K562 (cell line): ENCODE measurements around the gene NOP14. TPM values are rescaled to one million over a fixed set of nuclear protein-coding genes. Genes with fewer than 3 reads are reported as not detected.

ENCODE experiments used
- ATAC-seq: fragments of 200-7000 bp; cut with Tn5 transposase; 3 replicates; pipeline ENCODE4 v1.9.1; 2020; ENCODE audit warnings: moderate library complexity
- BruUV-seq: library from RNA; stranded (reverse); fragments of 400-500 nt; replicated peaks from 2 replicates; lab custom pipeline; 2021; lab: Mats Ljungman, UMichigan
- CTCF ChIA-PET: fragments of 300-600 bp; formaldehyde crosslinking; extraction: SDS; loops from one replicate; lab custom pipeline; 2021; ENCODE audit warnings: low intra/inter-chr PET ratio; lab: Yijun Ruan, JAX
- POLR2A ChIA-PET: fragments of 300-600, 350-650 bp; sonication (Branson Sonifier 250); formaldehyde crosslinking; extraction: SDS; loops from one replicate; lab custom pipeline; 2021; ENCODE audit warnings: antibody characterized with exemption, inconsistent platforms; lab: Yijun Ruan, JAX
- DNase-seq, 4 experiments: peaks; one replicate each; pipeline versions ENCODE4 v3.0.0 to v3.0.0-alpha.2; 2011 to 2018; ENCODE audit warnings: low spot score in 3 of 4, mixed read lengths in 3 of 4; ENCODE audit errors: extremely low read depth in 1 of 4
- FAIRE-seq: peaks from 2 replicates; lab custom pipeline; 2011; peaks lifted over from hg19 to GRCh38; lab: Jason Lieb, UNC
- H2AFZ ChIP-seq: 2 replicates; pipeline ENCODE4 v1.6.0; 2011; ENCODE audit warnings: low read depth, low read length, control low read depth, inconsistent platforms
- H3K27ac ChIP-seq: fragments of 200-600 bp; 3 replicates; pipeline ENCODE4 v1.8.0; 2011; ENCODE audit warnings: low read depth, mild to moderate bottlenecking, control low read depth, inconsistent platforms, low read length, moderate library complexity, mixed read lengths; ENCODE audit errors: extremely low read depth
- H3K27me3 ChIP-seq, 2 experiments: fragments of 300-600 bp in 1 of 2; 2 replicates in 1 of 2; 3 replicates in 1 of 2; pipeline versions ENCODE4 v1.6.0 to v1.8.0; 2011; ENCODE audit warnings: inconsistent platforms in 2 of 2, low read length in 2 of 2, mild to moderate bottlenecking in 1 of 2, mixed read lengths in 1 of 2, moderate library complexity in 1 of 2; ENCODE audit not compliant: control insufficient read depth in 2 of 2, insufficient read depth in 2 of 2
- H3K36me3 ChIP-seq: fragments of 300-600 bp; 3 replicates; pipeline ENCODE4 v1.8.0; 2011; ENCODE audit warnings: mild to moderate bottlenecking, low read length, inconsistent platforms; ENCODE audit not compliant: control insufficient read depth, insufficient read depth
- H3K4me1 ChIP-seq, 2 experiments: fragments of 200-600 bp in 1 of 2; replicated peaks in 1 of 2; 2 replicates in 1 of 2; 3 replicates in 1 of 2; pipeline versions ENCODE4 v1.5.1 to v1.8.0; 2011; ENCODE audit warnings: inconsistent platforms in 2 of 2, low read length in 2 of 2, mild to moderate bottlenecking in 1 of 2, mixed read lengths in 1 of 2, moderate library complexity in 1 of 2; ENCODE audit not compliant: control insufficient read depth in 2 of 2, insufficient read depth in 2 of 2
- H3K4me2 ChIP-seq: 2 replicates; pipeline ENCODE4 v1.6.1; 2011; ENCODE audit warnings: low read length, control low read depth, inconsistent platforms, mixed read lengths; ENCODE audit not compliant: insufficient read depth
- H3K4me3 ChIP-seq: fragments of 200-600 bp; sonication (generic), shearing (Covaris generic); 2 replicates; pipeline ENCODE4 v1.5.1; 2016; ENCODE audit warnings: control low read depth, inconsistent platforms
- H3K79me2 ChIP-seq: fragments of 200-600 bp; 3 replicates; pipeline ENCODE4 v1.8.0; 2011; ENCODE audit warnings: low read length, inconsistent platforms; ENCODE audit not compliant: control insufficient read depth, insufficient read depth
- H3K9ac ChIP-seq, 2 experiments: 2 replicates each; pipeline versions ENCODE4 v1.6.0 to v1.6.1; 2011; ENCODE audit warnings: low read depth in 2 of 2, low read length in 2 of 2, control low read depth in 1 of 2, inconsistent platforms in 1 of 2, mild to moderate bottlenecking in 1 of 2, mixed read lengths in 1 of 2; ENCODE audit not compliant: insufficient read depth in 1 of 2
- H3K9me1 ChIP-seq: one replicate; pipeline ENCODE4 v1.6.0; 2011; ENCODE audit warnings: inconsistent platforms, mild to moderate bottlenecking, low read length, moderate library complexity; ENCODE audit not compliant: control insufficient read depth, insufficient read depth
- H3K9me3 ChIP-seq: replicated peaks from 2 replicates; pipeline ENCODE4 v1.5.1; 2011; ENCODE audit warnings: low read depth, low read length, inconsistent platforms; ENCODE audit not compliant: control insufficient read depth, insufficient read depth
- H4K20me1 ChIP-seq: replicated peaks from 2 replicates; pipeline ENCODE4 v1.6.1; 2011; ENCODE audit warnings: low read length, inconsistent platforms, mixed read lengths; ENCODE audit not compliant: control insufficient read depth, insufficient read depth
- BCOR ChIP-seq: fragments of 450-650 bp; IDR thresholded peaks from 2 replicates; pipeline ENCODE4 v1.6.1; 2016
- CC2D1A ChIP-seq: fragments of 450-650 bp; IDR thresholded peaks from 2 replicates; pipeline ENCODE4 v1.6.1; 2017; ENCODE audit warnings: mild to moderate bottlenecking
- GABPB2 ChIP-seq: fragments of 250-450 bp; sonication (Bioruptor Pico); conservative IDR thresholded peaks from 2 replicates; pipeline ENCODE4 v1.5.1; 2021; ENCODE audit warnings: mild to moderate bottlenecking
- GMEB1 ChIP-seq: fragments of 250-450 bp; sonication (Bioruptor Pico); IDR thresholded peaks from 2 replicates; pipeline ENCODE4 v1.4.0; 2020; ENCODE audit warnings: mild to moderate bottlenecking
- POLR3A ChIP-seq: IDR thresholded peaks from 2 replicates; pipeline ENCODE4 v1.6.1; 2011; ENCODE audit warnings: borderline replicate concordance, mild to moderate bottlenecking, moderate library complexity; ENCODE audit not compliant: insufficient read length, insufficient read depth; ENCODE audit errors: extremely low read depth
- PURB ChIP-seq: sonication (generic); formaldehyde crosslinking; IDR thresholded peaks from 2 replicates; pipeline ENCODE4 v1.9.0; 2021; ENCODE audit warnings: low read depth, mild to moderate bottlenecking, missing genetic modification reagents
- SMC3 ChIP-seq: conservative IDR thresholded peaks from 2 replicates; pipeline ENCODE4 v1.6.1; 2011; ENCODE audit warnings: low read depth, low read length, improper control_type of control experiment; ENCODE audit not compliant: insufficient read depth
- THRB ChIP-seq: fragments of 450-650 bp; formaldehyde crosslinking; conservative IDR thresholded peaks from 2 replicates; pipeline ENCODE4 v1.4.0; 2022; ENCODE audit warnings: mild to moderate bottlenecking, missing genetic modification characterization
- ZNF12 ChIP-seq: sonication (generic); formaldehyde crosslinking; IDR thresholded peaks from 2 replicates; pipeline ENCODE4 v1.4.0; 2020; ENCODE audit warnings: mild to moderate bottlenecking, missing genetic modification reagents
- ZNF699 ChIP-seq: fragments of 250-450 bp; sonication (Bioruptor Pico); IDR thresholded peaks from 2 replicates; pipeline ENCODE4 v1.8.0; 2021; ENCODE audit warnings: mild to moderate bottlenecking, moderate library complexity; ENCODE audit not compliant: insufficient replicate concordance
- WGBS: fragments of 100-300 bp; shearing (Covaris generic); methylation state at CpG from one replicate; pipeline ENCODE4 v1.1.6; 2016; ENCODE audit warnings: low coverage, mixed read lengths; ENCODE audit not compliant: insufficient coverage; ENCODE audit errors: missing lambda C conversion rate; 5-methylcytosine and 5-hydroxymethylcytosine counted together
- in situ Hi-C: fragments of 300-500 bp; cut with MboI; formaldehyde crosslinking; loops from 4 replicates; pipeline ENCODE4 v1.15.0; 2018; ENCODE audit warnings: inconsistent platforms, mixed read lengths
- intact Hi-C: fragments of 100-400 bp; cut with micrococcal nuclease; formaldehyde crosslinking; loops from 2 replicates; pipeline ENCODE4 v1.14.2; 2022
- polyA plus RNA-seq, 8 experiments: library from polyadenylated mRNA; depleted of rRNA in 4 of 8; stranded (reverse) in 5 of 8; unstranded in 3 of 8; fragments of >200 nt; fragmentation: Nextera tagmentation in 2 of 8; fragmentation: Illumina TruSeq in 1 of 8; extraction: Ambion mirVana in 2 of 8; extraction: Trizol in 1 of 8; gene quantifications; 2 replicates each; pipeline versions ENCODE4 v1.2.1 to v1.2.3, GENCODE V29; 2011 to 2014; ENCODE audit warnings: inconsistent platforms in 1 of 8, missing spikeins in 1 of 8
- total RNA-seq, 7 experiments: library from RNA; depleted of rRNA in 6 of 7; stranded (reverse); fragments of >200 nt in 6 of 7; fragmentation: Illumina TruSeq in 2 of 7; extraction: Trizol in 2 of 7; gene quantifications; 2 replicates each; pipeline versions ENCODE4 v1.2.1 to v1.2.3, GENCODE V29; 2011 to 2021; ENCODE audit warnings: low replicate concordance in 1 of 7
- TF ChIP-seq, protein P1 (sequence below): IDR thresholded peaks from 3 replicates; pipeline ENCODE4 v1.6.1; 2011; ENCODE audit warnings: borderline replicate concordance, mild to moderate bottlenecking, moderate library complexity; ENCODE audit not compliant: insufficient read length; ENCODE audit errors: extremely low read depth

NOP14 gene
- total and polyA plus RNA-seq, 9 of the 15 experiments (the other 6 are each of a cell fraction or from before 2014, with no cell fraction given), result 12.7 to 76.0 (median 50.9) TPM

GRCh38 chr4:2906218-2906617 lies 57.0 kb downstream of the NOP14 start (continued):
- TF ChIP-seq GMEB1 (CRISPR knock-in tag), result no peak
- no peak for TF ChIP-seq BCOR
- no peak for TF ChIP-seq ZNF12 (CRISPR knock-in tag)
- TF ChIP-seq THRB (CRISPR knock-in tag), result no peak
- no peak for TF ChIP-seq PURB
- no peak for TF ChIP-seq CC2D1A
- no peak for TF ChIP-seq SMC3
- TF ChIP-seq POLR3A, result no peak
- no peak for TF ChIP-seq ZNF699 (CRISPR knock-in tag)

DNA sequence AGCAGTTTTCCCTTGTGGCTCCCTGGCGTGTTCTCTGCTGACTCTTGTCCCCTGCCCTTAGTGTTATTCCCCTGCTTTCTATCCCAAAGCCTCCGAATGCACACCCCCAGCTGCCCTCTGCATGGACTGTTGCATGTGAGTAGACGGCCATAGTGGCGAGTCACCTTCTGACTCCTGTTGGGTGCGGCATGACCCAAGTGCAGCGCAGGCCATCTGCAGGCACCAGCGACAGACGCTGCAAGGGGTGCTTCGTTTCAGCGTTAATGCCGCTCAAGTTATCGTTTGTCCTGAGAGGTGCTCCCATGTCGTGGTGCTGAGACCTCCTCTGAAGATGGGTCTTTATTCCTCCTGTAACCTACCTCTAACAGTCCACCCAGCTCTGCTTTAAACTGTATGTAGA lies 57.7 kb downstream of the NOP14 start:
- intact Hi-C loops, result no loop called here
- Histone ChIP-seq H3K4me1 (no peaks in the 10 kb centered on the region), H3K9me1 (no peaks in the 10 kb centered on the region), H3K27ac (no peak overlapping the region), H3K4me3 (no peak overlapping the region), H3K9me3 (no peaks in the 10 kb centered on the region), H3K79me2 (no peaks in the 10 kb centered on the region), H3K4me2 (no peak overlapping the region), H3K36me3 (peaks cover 88% of the 10 kb centered on the region), H3K27me3 (no peaks in the 10 kb centered on the region), H3K9ac (no peak overlapping the region), H4K20me1 (peaks cover 7% of the 10 kb centered on the region; the same call in 1 of the 2 replicates), H2AFZ (no peak overlapping the region)
- ChIA-PET POLR2A (interaction anchor here (0.7 kb wide), 1 partner anchor 25 kb away, joined by 4 read pairs; no protein-coding TSS in a partner anchor), CTCF (interaction anchor here (0.7 kb wide), 1 partner anchor 76 kb away, joined by 3 read pairs; no protein-coding TSS in a partner anchor)
- WGBS, result 96% methylated on average over 13 of the region's 13 CpGs
- in situ Hi-C loops, result no loop called here
- TF ChIP-seq, protein P1, sequence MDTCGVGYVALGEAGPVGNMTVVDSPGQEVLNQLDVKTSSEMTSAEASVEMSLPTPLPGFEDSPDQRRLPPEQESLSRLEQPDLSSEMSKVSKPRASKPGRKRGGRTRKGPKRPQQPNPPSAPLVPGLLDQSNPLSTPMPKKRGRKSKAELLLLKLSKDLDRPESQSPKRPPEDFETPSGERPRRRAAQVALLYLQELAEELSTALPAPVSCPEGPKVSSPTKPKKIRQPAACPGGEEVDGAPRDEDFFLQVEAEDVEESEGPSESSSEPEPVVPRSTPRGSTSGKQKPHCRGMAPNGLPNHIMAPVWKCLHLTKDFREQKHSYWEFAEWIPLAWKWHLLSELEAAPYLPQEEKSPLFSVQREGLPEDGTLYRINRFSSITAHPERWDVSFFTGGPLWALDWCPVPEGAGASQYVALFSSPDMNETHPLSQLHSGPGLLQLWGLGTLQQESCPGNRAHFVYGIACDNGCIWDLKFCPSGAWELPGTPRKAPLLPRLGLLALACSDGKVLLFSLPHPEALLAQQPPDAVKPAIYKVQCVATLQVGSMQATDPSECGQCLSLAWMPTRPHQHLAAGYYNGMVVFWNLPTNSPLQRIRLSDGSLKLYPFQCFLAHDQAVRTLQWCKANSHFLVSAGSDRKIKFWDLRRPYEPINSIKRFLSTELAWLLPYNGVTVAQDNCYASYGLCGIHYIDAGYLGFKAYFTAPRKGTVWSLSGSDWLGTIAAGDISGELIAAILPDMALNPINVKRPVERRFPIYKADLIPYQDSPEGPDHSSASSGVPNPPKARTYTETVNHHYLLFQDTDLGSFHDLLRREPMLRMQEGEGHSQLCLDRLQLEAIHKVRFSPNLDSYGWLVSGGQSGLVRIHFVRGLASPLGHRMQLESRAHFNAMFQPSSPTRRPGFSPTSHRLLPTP, result no peak
- no peak for TF ChIP-seq GABPB2 (CRISPR knock-in tag)
- FAIRE-seq (no peak), DNase-seq (no peak), ATAC-seq (no peak)
- BruUV-seq, result no TSS peak
